ENCODE data around the gene PLCE1.

GRCh38 chr10:94014304-94014703, 20.6 kb downstream of the PLCE1 start:
- TF ChIP-seq POLR2AphosphoS5 (IDR thresholded peaks at IDR 0.05; ENCODE audit: low read depth, low read length): no peak
- no peak for TF ChIP-seq SIN3A (IDR thresholded peaks at IDR 0.05; ENCODE audit: borderline replicate concordance, insufficient read depth, low read length)
- TF ChIP-seq, protein P1, sequence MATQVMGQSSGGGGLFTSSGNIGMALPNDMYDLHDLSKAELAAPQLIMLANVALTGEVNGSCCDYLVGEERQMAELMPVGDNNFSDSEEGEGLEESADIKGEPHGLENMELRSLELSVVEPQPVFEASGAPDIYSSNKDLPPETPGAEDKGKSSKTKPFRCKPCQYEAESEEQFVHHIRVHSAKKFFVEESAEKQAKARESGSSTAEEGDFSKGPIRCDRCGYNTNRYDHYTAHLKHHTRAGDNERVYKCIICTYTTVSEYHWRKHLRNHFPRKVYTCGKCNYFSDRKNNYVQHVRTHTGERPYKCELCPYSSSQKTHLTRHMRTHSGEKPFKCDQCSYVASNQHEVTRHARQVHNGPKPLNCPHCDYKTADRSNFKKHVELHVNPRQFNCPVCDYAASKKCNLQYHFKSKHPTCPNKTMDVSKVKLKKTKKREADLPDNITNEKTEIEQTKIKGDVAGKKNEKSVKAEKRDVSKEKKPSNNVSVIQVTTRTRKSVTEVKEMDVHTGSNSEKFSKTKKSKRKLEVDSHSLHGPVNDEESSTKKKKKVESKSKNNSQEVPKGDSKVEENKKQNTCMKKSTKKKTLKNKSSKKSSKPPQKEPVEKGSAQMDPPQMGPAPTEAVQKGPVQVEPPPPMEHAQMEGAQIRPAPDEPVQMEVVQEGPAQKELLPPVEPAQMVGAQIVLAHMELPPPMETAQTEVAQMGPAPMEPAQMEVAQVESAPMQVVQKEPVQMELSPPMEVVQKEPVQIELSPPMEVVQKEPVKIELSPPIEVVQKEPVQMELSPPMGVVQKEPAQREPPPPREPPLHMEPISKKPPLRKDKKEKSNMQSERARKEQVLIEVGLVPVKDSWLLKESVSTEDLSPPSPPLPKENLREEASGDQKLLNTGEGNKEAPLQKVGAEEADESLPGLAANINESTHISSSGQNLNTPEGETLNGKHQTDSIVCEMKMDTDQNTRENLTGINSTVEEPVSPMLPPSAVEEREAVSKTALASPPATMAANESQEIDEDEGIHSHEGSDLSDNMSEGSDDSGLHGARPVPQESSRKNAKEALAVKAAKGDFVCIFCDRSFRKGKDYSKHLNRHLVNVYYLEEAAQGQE (IDR thresholded peaks at IDR 0.05; ENCODE audit: insufficient read depth in 1 of 2, low read depth in 2 of 2, low read length in 2 of 2): no peak
- TF ChIP-seq TAF1 (IDR thresholded peaks at IDR 0.05; ENCODE audit: borderline replicate concordance, insufficient read depth, low read length): no peak

Measured in PFSK-1 (cell line).